Measurements from ENCODE around the gene GRB10. TPM values are rescaled to one million over a fixed set of nuclear protein-coding genes. Genes with fewer than 3 reads are reported as not detected.

The GRB10 gene
- total RNA-seq, 1 donor from 2014 or later: 58.6 TPM

- DNase-seq: no peak
Measured at GRCh38 chr7:50688226-50688590, 94.5 kb downstream of the GRB10 start.

GRCh38 chr7:50687575-50688225, 95.0 kb downstream of the GRB10 start:
- Histone ChIP-seq H3K27me3 (no peaks in the 10 kb centered on the region), H3K4me3 (no peak overlapping the region), H3K27ac (no peak overlapping the region), H3K4me1 (peaks cover 18% of the 10 kb centered on the region), H3K9me3 (no peaks in the 10 kb centered on the region), H3K36me3 (peaks cover 8% of the 10 kb centered on the region)
- ATAC-seq (no peak), DNase-seq (no peak)
- intact Hi-C loops (cut with DNase I): no loop called here
- TF ChIP-seq CTCF (IDR thresholded peaks at IDR 0.05): no peak

More at GRCh38 chr7:50688226-50688590, 94.5 kb downstream of the GRB10 start:
- TF ChIP-seq CTCF (IDR thresholded peaks at IDR 0.05): no peak
- H3K27me3 ChIP-seq: no peaks in the 10 kb centered on the region
- no peak overlapping the region for H3K4me3 ChIP-seq
- H3K4me1 ChIP-seq: peaks cover 18% of the 10 kb centered on the region
- no peaks in the 10 kb centered on the region for H3K9me3 ChIP-seq
- intact Hi-C loops (cut with DNase I): no loop called here
- H3K27ac ChIP-seq: no peak overlapping the region
- H3K36me3 ChIP-seq: peaks cover 8% of the 10 kb centered on the region
- no peak for ATAC-seq

GRCh38 chr7:50687096-50687495, 95.6 kb downstream of the GRB10 start:
- Histone ChIP-seq H3K36me3 (peaks cover 8% of the 10 kb centered on the region), H3K27me3 (no peaks in the 10 kb centered on the region), H3K27ac (no peak overlapping the region), H3K4me1 (peaks cover 18% of the 10 kb centered on the region), H3K9me3 (no peaks in the 10 kb centered on the region), H3K4me3 (no peak overlapping the region)
- TF ChIP-seq CTCF (IDR thresholded peaks at IDR 0.05): no peak
- ATAC-seq: no peak
- DNase-seq: no peak
- intact Hi-C loops (cut with DNase I): no loop called here

GRCh38 chr7:50685135-50686065, 97.3 kb downstream of the GRB10 start:
- DNase-seq (no peak), ATAC-seq (no peak)
- H3K9me3 ChIP-seq: no peaks in the 10 kb centered on the region
- no peak for TF ChIP-seq CTCF (IDR thresholded peaks at IDR 0.05)
- H3K36me3 ChIP-seq: peaks cover 8% of the 10 kb centered on the region
- intact Hi-C loops (cut with DNase I): no loop called here
- H3K27ac ChIP-seq: no peak overlapping the region
- no peaks in the 10 kb centered on the region for H3K27me3 ChIP-seq
- H3K4me3 ChIP-seq: no peak overlapping the region
- H3K4me1 ChIP-seq: peaks cover 26% of the 10 kb centered on the region

GRCh38 chr7:50684713-50685075, 98.0 kb downstream of the GRB10 start:
- H3K9me3 ChIP-seq: no peaks in the 10 kb centered on the region
- no peaks in the 10 kb centered on the region for H3K27me3 ChIP-seq
- peaks cover 33% of the 10 kb centered on the region for H3K4me1 ChIP-seq
- no peak overlapping the region for H3K4me3 ChIP-seq
- DNase-seq: no peak
- no peak for TF ChIP-seq CTCF (IDR thresholded peaks at IDR 0.05)
- intact Hi-C loops (cut with DNase I): no loop called here
- ATAC-seq: no peak
- H3K36me3 ChIP-seq: peaks cover 8% of the 10 kb centered on the region
- H3K27ac ChIP-seq: no peak overlapping the region

Measured in upper lobe of right lung (tissue), 1 donor.